Left kidney (tissue), 2 donors: ENCODE measurements around the gene MLLT1. TPM values are rescaled to one million over a fixed set of nuclear protein-coding genes. Genes with fewer than 3 reads are reported as not detected.

Experiments used
- DNase-seq: peaks from one replicate; pipeline ENCODE4 v3.0.0-alpha.2; 2013
- polyA plus RNA-seq: library from polyadenylated mRNA; unstranded; fragments of 120-200 nt; gene quantifications from one replicate; pipeline ENCODE4 v1.2.1, GENCODE V29; 2013; ENCODE audit not compliant: insufficient read length

MLLT1 gene
- polyA plus RNA-seq, 1 donor, result 67.6 TPM

DNA sequence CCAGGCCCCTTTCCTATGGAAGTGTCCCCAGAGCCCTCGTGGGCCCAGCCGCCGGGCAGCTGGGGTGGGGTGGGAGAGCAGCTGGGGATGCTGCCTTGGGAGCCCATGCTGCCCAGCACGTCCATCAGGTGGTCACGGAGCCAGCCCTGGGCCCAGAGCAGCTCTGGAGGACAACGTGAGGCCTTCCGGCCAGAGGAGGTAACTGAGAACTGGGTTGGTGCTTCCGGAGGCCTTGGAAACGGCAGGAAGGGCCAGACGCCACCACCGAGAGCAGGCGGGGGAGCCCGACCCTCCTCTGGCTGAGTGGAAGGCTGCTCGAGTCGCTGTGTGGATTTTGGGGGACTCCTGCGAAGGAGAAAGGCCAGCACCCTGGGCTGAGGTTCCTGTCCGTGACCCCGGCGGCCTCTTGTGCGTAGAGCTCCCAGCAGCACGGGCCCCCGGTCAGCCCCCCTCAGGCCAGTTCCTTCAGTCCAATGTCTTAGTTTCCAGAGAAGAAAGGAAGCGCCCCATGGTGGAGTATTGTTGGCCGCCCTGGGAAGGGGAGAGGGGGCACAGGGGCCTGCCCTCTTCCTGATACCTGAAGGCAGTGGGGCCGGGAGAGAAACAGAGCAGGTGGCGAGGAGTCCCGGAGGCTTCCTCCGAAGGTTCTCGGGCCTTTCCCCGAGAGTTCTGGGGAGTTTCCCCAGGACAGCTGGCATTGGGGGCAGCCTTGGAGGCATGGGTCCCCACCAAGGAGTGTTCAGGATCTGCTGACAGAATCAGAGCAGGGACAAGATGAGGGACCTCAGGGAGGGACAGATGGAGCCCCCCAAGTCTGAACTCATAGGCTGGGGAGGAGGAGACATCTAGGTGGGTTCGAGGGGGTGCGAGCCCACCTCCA is 68.8 kb downstream of the MLLT1 start:
- DNase-seq, result no peak

DNA sequence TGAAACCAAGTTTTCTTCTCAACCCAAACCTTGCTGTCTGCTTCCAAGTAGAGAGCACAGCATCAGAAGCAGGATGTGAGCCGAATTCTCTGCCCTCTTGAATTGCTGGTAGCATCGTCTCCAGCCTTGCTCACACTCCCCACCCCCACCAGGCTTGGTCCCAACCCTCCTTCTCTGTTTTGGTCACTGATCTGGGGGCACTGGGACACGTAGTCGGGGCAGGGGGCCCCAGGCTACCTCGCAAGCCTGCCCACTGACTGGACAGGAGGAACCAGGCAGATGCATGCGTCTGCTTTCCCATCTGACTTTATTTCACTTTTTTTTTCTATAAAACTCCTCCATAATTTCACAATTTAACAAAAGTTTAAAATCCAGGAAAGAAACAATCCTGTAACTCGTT is 69.7 kb downstream of the MLLT1 start:
- no peak for DNase-seq

DNA sequence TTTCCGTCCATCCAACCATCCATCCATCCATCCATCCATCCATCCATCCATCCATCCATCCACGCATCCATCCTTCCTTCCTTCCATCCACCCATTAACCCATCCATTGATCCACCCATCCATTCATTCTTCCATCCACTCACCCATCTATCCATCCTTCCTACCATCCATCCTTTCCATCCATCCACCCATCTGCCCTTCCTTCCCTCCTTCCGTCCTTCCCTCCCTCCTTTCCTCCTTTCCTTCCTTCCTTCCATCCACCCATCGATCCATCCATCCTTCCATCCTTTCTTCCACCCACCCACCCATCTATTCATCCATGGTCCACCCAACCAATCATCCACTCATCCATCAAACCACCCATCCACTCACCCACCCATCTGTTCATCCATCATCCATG is 70.1 kb downstream of the MLLT1 start:
- no peak for DNase-seq

DNA sequence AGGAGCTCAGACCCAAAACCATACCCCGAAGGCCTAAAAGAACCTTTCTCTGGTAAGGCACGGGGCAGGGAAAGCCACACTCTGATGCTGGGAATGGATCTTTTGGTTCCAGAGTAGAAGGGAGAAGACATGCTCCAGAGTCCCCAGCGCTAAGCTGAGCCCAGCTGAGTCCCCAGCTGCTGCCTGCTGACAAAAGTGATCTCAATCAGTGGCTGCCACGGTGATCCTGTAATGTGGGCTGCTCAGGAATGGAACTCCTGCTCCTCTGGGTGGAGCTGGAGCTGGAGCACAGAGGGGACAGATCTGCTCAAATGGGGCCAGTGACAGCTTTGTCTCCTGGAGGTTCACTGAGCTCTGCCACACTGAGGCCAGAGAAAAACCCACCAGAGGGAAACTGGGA is 70.5 kb downstream of the MLLT1 start:
- DNase-seq, result no peak

DNA sequence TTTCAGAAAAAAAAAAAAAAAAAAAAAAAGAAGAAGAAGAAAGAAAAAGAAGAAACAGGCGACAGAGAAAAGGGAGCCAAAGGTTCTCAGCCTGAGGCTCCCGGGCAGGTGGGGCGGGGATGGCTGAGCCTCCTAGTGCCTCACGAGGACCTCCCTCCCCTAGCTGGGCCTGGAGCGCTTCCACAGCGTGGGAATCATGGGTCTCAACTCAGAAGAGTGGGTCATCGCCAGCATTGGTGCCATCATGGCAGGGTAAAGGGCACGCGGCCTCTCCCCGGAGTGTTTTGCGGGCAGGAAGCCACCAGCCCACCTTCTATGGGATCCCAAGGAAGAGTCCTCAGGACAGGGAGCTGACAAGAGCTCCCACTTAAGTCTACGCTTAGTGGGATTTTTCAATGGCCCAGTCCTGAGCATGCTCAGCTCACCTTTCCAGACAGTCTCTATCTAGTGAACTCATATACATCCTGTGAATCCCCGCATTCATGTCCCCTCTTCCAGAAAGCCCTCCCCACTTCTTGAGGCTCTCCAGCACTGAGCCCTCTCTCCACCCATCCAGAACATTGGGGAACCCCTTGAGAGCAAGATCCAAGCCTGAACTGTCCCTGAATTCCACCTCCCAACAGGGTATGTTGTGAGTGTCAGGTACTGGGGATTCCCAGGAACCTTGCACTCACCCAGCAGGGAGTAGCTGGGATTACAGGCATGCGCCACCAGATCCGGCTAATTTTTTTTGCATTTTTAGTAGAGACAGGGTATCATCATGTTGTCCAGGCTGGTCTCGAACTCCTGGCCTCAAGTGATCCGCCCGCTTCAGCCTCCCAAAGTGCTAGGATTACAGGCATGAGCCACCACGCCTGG is 74.7 kb downstream of the MLLT1 start:
- DNase-seq, result no peak

DNA sequence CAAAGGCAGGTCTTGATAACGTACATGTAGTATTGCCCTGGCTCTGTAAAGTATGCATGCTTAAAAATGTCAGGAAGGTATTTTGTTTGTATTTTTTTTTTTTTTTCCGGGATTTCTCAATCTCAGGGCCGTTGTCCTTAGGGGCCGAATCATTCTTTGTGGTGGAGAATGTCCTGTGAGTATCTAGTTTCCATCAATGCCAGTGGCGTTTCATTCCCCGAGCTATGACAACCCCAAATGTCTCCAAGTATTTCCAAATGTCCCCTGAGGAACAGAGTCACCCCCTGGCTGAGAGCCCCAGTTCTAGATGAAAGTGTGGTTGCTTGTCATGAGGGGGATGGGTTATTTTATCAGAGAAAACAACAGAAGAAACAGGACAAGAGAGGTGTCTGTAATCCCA is 75.6 kb downstream of the MLLT1 start:
- DNase-seq, result no peak

DNA sequence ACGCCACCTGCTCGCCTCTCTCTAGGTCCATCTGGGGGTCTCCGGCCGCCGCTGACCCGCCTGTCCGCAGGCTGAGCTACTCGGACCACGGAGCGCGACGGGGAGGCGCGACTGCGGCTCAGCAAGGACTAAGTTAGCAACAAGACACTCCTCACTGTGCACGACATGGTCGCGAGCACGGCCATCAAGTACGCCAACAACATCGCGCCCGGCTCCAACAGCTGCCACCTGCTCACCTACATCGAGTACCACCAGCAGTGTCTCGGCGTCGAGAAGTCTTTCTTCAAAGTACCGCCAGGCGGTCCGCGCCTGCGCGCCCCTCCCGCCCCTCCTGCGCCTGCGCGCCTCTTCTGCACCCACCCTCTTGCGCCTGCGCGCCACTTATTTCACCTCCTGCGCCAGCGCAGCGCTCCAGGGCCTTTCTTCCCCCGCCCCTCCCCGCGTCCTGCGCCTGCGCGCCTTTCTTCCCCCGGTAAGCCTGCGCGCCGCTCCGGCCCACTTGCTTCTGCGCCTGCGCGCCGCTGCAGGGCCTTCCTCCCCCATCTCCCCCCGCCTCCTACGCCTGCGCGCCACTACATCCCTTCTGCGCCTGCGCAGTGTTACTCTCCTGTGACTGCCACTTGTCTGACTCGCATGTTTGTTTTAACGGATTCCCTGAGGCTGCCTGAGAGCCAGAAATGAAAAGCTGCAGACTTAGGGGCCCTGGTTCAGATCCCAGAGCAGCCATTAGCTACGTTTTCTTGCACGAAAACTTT is 80.4 kb downstream of the MLLT1 start:
- peak; percentile 99 for DNase-seq

DNA sequence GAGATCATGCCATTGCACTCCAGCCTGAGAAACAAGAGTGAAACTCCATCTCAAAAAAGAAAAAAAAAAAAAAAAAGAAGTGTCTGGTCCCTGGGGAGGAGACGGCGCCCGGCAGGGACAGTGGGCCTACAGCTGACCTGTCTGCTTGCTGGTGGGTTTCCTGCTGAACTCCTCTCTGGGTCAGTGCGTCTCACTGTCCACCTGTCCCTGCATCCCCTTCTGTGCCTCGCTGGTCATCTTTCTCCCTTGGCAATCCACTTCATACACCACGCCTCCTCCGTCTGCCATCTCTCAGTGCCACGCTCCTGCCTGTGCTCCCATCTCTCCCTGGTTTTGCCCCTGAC is 80.9 kb downstream of the MLLT1 start:
- DNase-seq, result no peak

DNA sequence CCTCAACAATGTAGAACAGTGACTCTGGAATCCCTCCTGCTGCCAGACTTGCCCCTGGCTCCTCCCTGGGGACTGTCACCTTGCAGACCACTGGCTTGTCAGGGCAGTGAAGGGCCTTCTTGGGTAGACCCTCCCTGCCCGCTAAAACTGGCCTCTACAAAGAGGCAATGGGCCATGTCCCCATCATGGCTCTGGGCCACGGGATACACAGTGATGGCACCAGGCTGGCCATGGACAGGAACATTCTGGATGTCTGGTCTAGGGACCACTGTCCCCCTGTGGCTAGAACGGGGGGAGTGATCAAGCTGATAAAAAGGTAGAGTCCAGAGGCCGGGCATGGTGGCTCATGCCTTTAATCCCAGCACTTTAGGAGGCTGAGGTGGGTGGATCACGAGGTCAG is 83.4 kb downstream of the MLLT1 start:
- DNase-seq, result no peak

DNA sequence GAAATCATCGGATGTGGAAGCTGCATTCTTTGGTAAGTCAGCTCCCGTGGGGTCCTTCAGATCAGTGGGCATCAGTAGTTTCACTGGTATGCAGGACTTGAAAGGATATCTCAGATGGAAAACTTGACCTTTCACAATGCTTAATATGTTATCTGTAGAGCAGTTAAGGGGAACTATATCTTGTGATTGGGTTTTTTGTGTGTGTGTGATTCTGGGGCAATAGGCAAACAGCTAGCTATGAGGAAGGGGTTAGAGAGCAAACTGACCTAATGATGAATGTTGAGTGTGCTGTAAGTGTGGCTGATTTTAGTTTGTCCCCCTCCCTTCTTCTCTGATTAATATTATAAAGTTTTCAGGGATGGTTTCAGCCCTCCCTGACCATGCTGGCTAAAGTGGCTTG is 91.0 kb downstream of the MLLT1 start:
- DNase-seq, result no peak

DNA sequence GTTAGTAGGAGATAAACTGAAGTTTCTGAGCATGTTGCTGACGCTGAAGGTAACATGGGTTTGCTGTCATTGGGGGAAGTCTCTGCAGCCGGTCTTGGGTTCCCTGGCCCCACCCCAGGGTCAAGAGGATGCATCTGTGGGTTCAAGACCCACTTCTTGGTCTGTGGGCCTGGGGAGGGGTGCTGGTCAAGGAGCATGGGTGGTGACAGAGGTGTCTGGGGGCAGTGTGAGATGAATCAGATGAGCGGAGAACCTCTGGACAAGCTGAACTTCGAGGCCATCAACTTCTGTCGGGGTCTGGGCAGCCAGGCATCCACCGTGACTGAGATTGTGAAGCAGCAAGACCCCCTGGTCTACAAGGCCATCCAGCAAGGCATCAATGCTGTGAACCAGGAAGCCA is 92.4 kb downstream of the MLLT1 start:
- no peak for DNase-seq

DNA sequence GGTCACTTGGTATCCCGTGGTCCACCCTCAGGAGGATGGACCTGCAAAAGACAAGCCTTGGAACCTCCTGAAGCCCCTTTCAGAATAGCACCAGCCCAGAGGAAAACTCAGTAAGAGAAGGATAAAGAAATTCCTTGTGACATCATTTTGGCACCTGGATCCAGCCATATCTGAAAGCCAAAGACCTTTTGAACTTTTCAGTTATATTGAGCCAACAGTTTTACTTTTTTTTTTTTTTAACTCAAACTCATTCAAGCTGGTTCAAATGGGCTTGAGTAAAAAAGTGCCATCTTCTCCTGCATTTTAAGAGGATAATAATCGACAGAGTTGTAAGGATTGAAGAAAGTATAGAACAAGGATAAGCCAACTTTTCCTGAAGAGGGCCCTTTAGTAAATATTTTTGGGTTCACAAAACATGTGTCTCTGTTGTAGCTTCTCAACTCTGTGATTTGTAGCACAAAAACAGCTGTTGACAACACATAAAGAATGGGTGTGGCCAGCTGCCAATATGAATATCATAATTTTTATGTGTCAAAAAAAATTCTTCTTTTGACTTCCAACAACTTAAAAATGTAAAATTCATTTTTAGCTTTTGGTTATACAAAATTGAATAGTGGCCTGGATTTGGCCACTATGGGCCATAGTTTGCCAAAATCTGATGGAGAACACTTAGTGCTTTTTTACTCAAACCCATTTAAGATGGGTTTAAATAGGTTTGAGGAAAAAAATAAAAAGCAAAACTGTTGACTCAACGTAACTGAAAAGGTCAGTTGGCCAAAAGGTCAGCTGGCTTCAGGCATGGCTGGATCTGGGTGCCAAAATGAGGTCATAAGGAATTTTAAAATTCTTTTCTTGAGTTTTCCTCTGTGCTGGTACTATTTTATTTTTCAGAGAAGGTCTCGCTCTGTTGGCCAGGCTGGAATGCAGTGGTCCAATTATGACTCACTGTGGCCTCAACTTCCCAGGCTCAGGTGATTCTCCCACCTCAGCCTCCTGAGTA is 93.6 kb downstream of the MLLT1 start:
- no peak for DNase-seq

DNA sequence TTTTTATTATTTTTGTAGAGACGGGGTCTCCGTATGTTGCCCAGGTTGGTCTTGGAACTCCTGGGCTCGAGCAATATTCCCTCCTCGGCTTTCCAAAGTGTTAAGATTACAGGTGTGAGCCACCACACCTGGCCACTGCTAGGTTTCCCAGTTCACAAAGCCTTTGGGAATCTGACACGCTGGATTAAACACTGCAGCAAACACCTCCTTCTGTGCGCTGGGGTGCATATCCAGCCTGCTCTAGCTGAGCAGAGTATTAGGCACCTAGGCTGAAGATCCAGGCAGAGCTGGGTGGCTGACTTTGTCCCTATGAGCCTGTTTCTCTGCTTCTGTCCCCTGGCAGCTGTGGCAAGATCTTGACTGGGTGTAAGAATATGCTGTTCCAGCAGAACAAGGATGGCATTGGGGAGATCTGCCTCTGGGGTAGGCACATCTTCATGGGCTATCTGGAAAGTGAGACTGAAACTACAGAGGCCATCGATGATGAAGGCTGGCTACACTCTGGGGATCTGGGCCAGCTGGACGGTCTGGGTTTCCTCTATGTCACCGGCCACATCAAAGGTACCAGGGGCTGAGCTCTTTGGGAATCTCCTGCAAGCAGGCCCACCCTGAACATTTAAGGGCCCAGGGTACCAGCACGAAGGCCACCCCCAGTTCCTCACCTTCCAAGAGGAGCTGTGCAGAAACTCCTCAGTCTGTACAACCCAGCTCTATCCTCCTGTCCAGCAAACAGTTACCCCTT is 94.5 kb downstream of the MLLT1 start:
- DNase-seq, result no peak

DNA sequence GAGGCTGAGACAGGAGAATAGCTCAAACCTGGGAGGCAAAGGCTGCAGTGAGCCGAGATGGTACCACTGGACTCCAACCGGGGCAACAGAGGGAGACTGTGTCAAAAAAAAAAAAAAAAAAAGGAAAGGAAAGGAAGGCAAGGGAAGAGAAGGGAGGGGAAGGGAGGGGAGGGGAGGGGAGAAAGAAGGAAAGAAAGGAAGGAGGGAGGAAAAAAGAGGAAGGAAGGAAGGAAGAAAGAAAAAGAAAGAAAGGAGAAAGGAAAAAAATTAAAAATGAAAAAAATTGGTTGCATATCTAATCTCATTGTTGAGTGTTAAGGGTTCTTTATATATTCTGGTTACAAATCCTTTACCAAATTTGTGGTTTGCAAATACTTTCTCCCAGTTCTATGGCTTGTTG is 98.7 kb downstream of the MLLT1 start:
- no peak for DNase-seq

DNA sequence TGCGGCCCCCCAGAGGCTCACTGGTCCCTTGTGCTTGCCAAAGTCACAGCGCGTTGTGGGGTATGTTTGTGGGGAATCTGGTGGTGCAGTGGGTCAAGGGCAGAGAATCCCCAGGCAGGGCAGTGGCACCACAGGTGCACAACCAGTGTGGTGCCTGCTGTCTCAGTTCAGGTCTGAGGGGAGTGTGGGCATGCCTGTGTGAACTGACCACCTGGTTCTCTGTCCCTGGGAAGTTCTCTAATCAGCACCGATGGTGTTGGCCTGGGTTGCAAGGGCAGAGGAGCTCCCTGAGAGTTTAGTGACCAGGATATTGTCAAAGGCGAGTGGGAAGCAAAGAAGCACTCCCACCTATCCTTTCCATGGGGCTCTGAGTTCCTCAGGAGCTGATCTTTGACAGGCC is 106.6 kb downstream of the MLLT1 start:
- DNase-seq, result no peak

DNA sequence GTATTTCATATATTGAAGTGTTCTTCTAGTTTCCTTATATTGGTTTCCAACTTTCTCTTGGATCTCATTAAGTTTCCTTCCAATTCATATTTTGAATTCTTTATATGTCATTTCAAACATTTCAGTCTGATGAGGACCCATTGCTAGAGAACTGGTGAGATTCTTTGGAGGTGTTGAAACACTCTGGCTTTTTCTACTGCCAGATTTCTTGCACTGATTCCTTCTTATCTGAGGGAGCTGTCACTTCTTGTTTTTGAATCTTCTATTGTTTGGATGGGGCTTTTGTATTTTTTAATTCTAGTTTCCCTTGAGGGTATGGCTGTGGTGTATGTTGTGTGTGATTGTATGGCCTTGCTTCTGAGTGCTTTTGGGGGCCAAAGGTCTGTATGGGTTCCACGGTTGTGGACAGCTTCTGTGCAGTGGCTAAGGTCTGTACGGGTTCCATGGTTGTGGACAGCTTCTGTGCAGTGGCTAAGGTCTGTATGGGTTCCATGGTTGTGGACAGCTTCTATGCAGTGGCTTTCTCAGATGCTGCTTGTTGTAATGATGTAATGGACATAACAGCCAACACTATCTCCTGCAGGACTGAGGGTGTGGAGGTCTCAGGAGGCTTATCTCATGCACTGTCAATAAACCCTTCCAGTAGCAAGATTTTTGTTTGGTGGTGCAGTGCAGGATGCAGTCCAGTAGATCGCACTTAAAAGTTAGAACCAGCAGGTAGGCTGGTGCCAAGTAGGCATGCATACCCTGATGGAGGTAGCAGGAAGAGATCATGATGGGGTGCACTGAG is 107.5 kb downstream of the MLLT1 start:
- no peak for DNase-seq

DNA sequence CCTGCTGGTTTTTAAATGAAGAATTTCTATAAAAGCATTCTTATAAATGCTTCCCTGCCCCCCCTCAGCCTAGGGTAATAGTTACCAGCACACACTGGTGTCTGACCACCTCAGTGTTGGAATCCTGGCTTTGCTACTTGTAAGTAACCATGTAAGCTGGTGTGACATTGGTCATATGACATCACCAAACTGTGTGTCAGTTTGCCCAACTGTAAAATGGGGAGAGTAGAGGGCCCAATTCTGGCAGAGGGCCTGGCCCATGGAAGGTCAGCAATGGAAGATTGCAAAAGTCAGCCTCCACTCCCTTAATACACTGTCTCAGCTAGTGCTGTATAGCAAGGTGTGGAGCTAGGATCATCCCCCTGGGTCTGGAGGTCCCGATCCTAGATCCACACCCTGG is 112.7 kb downstream of the MLLT1 start:
- DNase-seq, result no peak

DNA sequence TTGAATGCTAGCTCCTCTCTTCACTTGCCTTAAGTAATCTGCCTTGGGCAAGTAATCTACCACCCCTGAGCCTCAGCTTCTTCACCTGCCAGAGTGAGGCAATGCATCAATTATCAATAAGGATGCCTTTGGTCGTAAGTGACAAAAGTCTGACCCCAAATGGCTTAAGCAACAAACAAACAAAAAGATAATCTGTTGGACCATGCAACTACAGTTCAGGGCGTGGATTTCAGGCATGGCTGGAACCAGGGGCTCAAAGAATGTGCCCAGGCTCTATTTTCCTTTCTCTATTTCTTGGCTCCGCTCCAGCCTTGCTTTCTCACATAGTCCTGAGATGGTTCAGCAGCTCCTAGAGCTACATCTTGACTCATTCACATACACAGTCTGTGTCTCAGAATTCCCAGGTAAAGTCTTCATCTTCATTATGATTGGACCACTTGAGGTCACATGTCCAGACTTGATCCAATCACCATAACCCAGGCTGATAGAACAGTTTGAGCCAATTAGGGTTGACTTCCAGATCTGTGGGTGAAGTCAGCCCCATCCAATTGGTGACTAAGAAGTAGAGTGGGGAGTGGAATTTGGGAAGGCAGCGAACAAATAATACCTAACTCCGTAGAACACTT is 114.8 kb downstream of the MLLT1 start:
- no peak for DNase-seq

DNA sequence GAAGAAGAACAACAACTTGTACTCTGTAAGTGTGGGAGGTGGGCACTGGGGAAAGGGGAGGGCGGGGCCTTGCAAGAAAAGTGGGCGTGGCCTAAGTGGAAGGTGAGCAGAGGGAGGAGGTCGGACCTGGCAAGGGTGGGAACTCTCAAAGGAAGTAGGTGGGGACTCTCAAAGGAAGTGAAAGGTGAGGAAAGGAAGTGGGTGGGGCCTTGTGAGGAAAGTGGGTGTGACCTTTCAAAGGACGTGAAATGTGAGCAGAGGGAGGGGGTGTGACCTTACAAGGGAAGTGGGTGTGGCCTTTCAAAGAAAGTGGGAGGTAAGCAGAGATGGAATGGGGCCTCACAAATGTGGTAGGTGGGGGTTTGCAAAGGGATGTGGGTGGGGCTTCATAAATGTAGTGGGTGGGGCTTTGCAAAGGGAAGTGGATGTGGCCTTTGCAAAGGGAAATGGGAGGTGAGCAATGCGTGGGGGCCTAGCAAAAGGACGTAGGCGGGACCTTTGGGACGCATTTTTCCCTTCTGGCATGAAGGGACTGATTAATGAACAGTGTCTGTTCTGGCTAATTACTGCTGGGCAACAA is 118.4 kb downstream of the MLLT1 start:
- no peak for DNase-seq
